Measurements from ENCODE around the gene DLX2. TPM values are rescaled to one million over a fixed set of nuclear protein-coding genes. Genes with fewer than 3 reads are reported as not detected.
"Not testable (repeated sequence)": the region's sequence is repeated elsewhere in the genome, so short reads cannot be mapped to it uniquely, and the experiment has no call there.

The DLX2 gene
- not detected for total RNA-seq

DNA sequence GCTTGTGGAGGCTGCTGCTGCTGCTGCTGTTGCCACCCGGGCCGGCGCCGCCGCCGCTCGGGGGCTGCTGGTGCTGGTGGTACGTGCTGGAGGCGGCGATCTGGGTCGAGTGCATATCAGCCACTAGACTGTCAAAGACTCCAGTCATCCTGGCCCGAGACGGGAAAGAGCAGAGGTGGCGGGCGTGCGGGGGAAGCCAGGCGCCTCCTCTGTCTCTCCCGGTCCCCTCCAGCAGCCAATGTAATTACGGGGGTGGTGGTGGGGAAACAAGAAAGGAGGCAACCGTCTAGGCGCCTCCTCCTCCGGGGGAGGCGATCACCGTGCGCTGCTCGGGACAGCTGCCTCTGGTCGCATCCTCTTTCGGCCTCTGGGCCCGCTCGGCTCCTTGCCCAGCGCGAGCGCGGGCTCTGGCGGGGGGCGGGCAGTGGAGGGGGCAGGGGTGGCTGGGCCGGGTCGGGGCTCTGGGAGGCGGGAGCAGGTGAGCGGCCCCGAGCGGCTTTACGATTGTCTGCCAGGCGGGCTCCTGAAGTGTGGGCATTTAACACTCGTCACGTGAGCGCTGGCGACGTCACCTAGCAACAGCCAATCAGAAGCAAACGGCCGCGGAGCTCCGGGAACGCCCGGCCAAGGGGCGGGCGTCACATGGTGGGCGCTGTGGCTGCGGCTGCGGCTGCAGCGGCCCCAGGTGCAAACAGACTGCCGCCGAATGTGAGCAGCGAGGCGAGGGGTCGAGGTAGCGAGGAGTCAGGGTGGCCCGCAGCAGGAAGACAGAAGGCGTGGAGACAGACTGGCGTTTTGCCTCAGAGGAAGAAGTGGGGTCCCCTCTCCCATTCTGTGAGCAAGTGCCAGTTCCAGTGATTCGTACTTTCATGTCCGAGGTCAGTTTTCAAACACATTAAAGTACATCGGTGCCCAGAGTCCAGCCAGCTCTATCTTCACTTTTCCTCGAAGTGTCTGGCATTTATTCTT lies at the start of gene DLX2:
Gene DLX2 (minus strand): TSS at position 510 of the 969 bp plus-strand sequence. CDS start 362 bp downstream, at position 148.
- peaks cover 0 to 98% (median 68%) of the 10 kb centered on the region in 4 donors for H3K27me3 ChIP-seq

DNA sequence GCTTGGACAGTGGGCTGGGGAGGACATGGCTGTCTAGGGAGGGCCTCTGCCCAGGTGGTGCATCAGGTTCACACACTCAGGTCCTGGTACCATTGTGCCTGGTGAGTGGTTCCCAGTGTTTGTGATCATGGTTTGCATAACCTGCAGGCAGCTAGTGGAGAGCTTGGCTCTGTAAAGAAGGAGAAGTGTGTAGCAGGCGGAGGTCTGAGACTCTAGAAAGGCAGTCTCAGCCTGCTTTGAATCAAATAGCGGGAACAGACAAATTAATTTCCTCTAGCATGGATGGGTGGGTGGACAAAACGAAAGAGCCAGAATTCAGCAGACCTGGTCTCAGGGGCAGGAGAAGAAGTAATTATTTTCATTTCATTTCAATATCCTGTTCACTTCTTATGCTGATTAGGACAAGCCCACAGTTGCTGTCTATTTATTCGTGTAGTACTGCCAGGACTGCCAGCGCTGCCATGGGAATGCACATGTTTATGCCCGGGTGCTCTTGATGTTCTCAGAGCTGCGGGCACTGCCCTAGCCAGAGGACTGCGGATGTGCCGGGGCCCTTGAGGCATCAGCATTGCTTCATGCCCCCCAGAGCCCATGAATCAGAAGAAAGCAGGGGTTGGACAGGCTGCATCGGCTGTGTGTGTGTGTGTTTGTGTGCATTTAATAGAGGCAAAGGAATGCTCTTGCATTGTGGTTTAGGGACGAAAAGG lies 45.4 kb upstream of the DLX2 start:
- no peak for DNase-seq
- Histone ChIP-seq H3K36me3 (no peaks in the 10 kb centered on the region), H3K4me3 (no peak overlapping the region), H3K9me3 (no peaks in the 10 kb centered on the region), H3K27ac (no peak overlapping the region), H3K27me3 (no peaks in the 10 kb centered on the region), H3K4me1 (no peaks in the 10 kb centered on the region)
- no peak for TF ChIP-seq EP300 (IDR thresholded peaks at IDR 0.05)
- 80 to 85% methylated on average over 11 of the region's 11 CpGs for WGBS, 2 donors
- ATAC-seq (ENCODE audit: low FRiP score in 2 of 2), result no peak

More for the DNA sequence above, at the start of gene DLX2:
- TF ChIP-seq POLR2AphosphoS5 (IDR thresholded peaks at IDR 0.05) (peak in 1 of 2 donors; percentile 16), EP300 (IDR thresholded peaks at IDR 0.05) (no peak)
- Histone ChIP-seq H3K27ac (no peak within 1 kb of the TSS), H3K4me3 (peak within 1 kb of the TSS; percentile 45 to 65 (median 56)), H3K4me1 (peaks cover 57 to 82% (median 65%) of the 10 kb centered on the region in 4 donors), H3K36me3 (no peaks in the 10 kb centered on the region), H3K9me3 (no peaks in the 10 kb centered on the region)
- ATAC-seq (ENCODE audit: low FRiP score in 2 of 2), result peak in 1 of 2 donors; percentile 79
- 1 to 4% methylated on average over 19 to 70 of the region's 74 CpGs for WGBS, 2 donors
- peak; percentile 82 to 89 for DNase-seq

DNA sequence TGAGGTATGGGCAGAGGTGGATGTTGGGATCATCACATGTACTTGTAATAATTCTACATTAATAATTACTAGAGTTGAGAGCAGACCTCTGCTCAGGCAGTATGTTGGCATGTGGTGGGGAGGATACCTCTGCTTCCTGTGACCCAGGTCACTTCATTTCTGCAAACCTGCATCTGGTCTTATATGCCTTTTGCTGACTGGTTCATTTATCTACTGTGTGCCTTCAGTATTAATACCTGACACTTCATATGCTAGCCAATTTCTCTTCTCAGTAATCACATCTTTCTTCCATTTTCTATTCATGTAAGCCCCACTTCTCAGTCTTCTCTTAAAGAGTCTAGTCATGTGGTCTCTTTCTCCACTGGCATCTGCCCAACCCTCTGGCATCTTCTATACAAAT lies 41.1 kb upstream of the DLX2 start:
- no peak overlapping the region for H3K27ac ChIP-seq
- H3K4me3 ChIP-seq, result no peak overlapping the region
- H3K9me3 ChIP-seq, result no peaks in the 10 kb centered on the region
- H3K27me3 ChIP-seq, result no peaks in the 10 kb centered on the region
- no peak for ATAC-seq (ENCODE audit: low FRiP score in 2 of 2)
- DNase-seq, result no peak
- TF ChIP-seq POLR2A (IDR thresholded peaks at IDR 0.05) (no peak), POLR2AphosphoS5 (IDR thresholded peaks at IDR 0.05) (no peak), EP300 (IDR thresholded peaks at IDR 0.05) (no peak)
- H3K4me1 ChIP-seq, result no peaks in the 10 kb centered on the region
- H3K36me3 ChIP-seq, result no peaks in the 10 kb centered on the region

DNA sequence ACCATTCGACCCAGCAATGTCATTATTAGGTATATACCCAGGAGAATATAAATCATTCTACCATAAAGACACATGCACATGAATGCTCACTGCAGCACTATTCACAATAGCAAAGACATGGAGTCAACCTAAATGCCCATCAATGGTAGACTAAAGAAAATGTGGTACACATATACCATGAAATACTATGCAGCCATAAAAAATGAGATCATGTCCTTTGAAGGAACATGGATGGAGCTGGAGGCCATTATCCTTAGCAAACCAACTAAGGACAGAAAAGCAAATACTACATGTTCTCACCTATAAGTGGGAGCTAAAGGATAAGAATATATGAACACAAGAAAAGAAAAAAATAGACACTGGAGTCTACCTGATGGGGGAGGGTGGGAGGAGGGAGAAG lies 36.0 kb upstream of the DLX2 start:
- not testable (repeated sequence) for H3K4me1 ChIP-seq; H3K9me3 ChIP-seq; H3K4me3 ChIP-seq; H3K36me3 ChIP-seq; DNase-seq; H3K27me3 ChIP-seq; H3K27ac ChIP-seq; ATAC-seq (ENCODE audit: low FRiP score in 2 of 2)
- WGBS, 2 donors, result 79 to 82% methylated on average over 1 of the region's 1 CpG

DNA sequence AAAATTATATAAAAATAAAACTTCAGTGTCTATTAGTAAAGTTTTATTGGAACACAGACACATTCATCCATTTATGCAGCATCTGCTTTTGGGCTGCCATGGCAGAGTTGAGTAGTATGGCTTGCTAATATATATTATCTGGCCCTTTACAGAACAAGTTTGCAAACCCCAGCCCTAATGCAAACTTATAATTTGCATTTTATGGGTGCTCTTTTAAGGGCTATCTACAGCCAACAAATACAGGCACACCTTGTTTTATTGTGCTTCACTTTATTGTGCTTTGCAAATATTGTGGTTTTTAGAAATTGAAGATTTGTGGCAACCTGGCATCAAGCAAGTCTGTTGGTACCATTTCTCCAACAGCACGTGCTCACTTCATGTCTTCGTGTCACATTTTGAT lies 35.2 kb upstream of the DLX2 start:
- Histone ChIP-seq H3K27me3 (no peaks in the 10 kb centered on the region), H3K27ac (no peak overlapping the region), H3K36me3 (no peaks in the 10 kb centered on the region), H3K4me3 (no peak overlapping the region), H3K9me3 (no peaks in the 10 kb centered on the region), H3K4me1 (no peaks in the 10 kb centered on the region)
- DNase-seq, result no peak
- TF ChIP-seq EP300 (IDR thresholded peaks at IDR 0.05) (no peak), POLR2AphosphoS5 (IDR thresholded peaks at IDR 0.05) (no peak), POLR2A (IDR thresholded peaks at IDR 0.05) (no peak)
- TF ChIP-seq, protein P1, sequence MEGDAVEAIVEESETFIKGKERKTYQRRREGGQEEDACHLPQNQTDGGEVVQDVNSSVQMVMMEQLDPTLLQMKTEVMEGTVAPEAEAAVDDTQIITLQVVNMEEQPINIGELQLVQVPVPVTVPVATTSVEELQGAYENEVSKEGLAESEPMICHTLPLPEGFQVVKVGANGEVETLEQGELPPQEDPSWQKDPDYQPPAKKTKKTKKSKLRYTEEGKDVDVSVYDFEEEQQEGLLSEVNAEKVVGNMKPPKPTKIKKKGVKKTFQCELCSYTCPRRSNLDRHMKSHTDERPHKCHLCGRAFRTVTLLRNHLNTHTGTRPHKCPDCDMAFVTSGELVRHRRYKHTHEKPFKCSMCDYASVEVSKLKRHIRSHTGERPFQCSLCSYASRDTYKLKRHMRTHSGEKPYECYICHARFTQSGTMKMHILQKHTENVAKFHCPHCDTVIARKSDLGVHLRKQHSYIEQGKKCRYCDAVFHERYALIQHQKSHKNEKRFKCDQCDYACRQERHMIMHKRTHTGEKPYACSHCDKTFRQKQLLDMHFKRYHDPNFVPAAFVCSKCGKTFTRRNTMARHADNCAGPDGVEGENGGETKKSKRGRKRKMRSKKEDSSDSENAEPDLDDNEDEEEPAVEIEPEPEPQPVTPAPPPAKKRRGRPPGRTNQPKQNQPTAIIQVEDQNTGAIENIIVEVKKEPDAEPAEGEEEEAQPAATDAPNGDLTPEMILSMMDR (IDR thresholded peaks at IDR 0.05), result no peak
- ATAC-seq (ENCODE audit: low FRiP score in 2 of 2), result no peak
- 93 to 100% methylated on average over 2 of the region's 2 CpGs for WGBS, 2 donors

DNA sequence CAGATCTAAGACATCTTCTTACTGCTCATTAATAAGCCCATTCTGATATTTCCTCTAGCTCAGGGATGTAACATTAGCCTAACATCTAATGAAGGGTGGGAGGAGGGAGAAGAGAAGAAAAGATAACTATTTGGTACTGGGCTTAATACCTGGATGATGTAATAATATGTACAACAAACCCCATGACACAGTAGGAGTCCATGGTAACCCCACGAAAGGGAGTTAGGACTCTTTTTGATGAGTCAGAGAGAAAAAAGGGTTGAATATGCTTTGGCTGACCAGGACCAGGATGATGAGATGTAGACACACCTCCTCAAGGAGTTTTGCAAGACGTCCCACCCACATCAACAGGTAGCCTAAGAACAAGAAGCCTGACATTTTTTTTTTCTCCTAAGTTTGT lies 34.4 kb upstream of the DLX2 start:
- H3K36me3 ChIP-seq, result no peaks in the 10 kb centered on the region
- H3K27me3 ChIP-seq, result no peaks in the 10 kb centered on the region
- no peak overlapping the region for H3K4me3 ChIP-seq
- H3K27ac ChIP-seq, result no peak overlapping the region
- ATAC-seq (ENCODE audit: low FRiP score in 2 of 2) (no peak), DNase-seq (no peak)
- WGBS, 2 donors, result 72 to 84% methylated on average over 2 of the region's 2 CpGs
- no peaks in the 10 kb centered on the region for H3K9me3 ChIP-seq
- TF ChIP-seq POLR2AphosphoS5 (IDR thresholded peaks at IDR 0.05) (no peak), POLR2A (IDR thresholded peaks at IDR 0.05) (no peak), EP300 (IDR thresholded peaks at IDR 0.05) (no peak)
- TF ChIP-seq, protein P1 (IDR thresholded peaks at IDR 0.05), result no peak
- no peaks in the 10 kb centered on the region for H3K4me1 ChIP-seq

Measured in upper lobe of left lung (tissue), 6 donors.